Stimulated activated CD4-positive, alpha-beta T cell treated with anti-CD3 and anti-CD28 coated beads, Interleukin-12 subunit alpha, Interleukin-12 subunit beta, amount 100 ng/mL, for 4 hours (primary cell): ENCODE data around the gene TPMT.

Experiments used
- DNase-seq: peaks from one replicate; pipeline ENCODE4 v3.0.0-alpha.2; 2020

The TPMT gene

DNA sequence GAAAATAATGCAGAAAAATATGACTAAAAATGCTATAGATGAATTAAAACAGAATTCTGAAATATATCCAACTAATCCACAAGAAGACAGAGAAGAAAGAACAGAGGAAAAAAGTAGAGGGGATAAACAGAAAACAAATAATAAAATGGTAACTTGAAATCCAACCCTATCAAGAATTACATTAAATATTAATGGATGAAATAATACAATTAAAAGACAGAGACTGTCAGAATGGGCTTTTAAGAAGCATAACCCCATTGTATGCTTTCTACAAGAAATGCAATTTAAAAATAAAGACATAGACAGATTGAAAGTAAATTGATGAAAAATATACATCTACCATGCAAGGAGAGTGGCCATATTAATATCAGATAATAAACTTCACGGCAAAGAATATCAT lies 47.8 kb downstream of the TPMT start:
- DNase-seq, result no peak

DNA sequence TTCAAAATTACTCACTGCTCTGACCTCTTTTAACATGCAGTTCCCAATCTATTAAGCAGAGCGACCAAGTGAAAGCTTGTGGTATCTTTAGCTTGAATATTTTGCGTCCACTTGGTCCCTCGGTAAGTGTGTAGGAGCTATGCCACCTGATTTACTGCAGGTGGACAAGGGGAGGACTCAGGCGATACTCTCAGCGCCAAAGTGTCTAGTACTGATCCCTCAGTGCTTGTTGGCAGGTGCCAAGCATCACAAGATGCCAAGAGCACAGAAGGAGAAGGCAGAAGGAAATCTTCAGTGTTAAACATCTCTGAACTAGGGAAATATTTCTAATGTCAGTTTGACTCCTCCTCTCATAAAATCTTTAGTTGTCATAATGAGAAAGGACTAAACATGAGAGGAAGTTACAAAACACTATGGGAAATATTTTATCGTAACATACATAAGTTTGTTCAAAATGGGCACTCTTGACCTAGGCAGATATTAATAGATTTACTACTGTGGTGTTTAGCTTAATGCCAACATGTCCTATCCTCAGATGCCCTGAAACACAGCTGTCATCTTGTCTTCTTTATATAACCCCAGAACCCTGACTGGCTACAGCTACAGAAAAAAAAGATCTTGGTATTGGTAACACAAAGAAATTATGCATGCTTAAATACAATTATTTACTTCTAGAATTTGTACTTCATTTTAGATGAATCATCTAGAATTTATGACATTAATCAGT lies 51.9 kb downstream of the TPMT start:
- DNase-seq, result no peak

DNA sequence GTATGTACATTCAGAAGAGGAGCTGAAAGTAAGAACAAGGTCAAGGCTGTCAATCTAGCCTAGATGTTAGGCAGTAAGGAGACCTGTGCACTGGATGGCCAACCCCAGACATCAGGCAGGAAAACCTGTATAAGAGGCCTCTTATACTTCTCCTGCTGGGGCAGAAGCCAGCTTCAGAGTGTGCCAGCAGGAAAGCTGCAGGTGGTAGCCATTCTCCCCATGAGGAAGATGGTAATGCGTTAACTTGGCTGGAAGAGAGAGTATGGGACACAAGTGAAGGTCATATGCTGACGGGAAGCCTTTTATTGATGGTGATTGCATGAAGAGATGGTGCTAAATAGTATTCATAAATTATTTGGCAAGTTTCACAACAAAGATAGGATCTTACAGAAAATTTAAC lies 53.0 kb downstream of the TPMT start:
- no peak for DNase-seq

DNA sequence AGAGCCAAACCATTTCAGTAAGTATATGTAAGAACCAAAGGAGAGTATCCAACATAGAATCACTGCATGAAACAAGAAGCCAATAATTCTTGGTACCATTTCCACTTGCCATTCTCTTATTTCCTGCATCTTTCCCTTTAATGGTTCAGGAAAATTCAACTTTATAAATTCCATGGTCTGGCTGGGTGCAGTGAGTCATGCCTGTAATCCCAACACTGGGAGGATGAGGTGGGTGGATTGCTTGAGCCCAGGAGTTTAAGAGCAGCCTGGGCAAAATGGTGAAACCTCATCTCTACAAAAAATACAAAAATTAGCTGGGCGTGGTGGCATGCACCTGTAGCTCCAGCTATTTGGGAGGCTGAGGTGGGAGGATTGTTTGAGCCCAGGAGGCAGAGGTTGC lies 53.6 kb downstream of the TPMT start:
- DNase-seq, result no peak

DNA sequence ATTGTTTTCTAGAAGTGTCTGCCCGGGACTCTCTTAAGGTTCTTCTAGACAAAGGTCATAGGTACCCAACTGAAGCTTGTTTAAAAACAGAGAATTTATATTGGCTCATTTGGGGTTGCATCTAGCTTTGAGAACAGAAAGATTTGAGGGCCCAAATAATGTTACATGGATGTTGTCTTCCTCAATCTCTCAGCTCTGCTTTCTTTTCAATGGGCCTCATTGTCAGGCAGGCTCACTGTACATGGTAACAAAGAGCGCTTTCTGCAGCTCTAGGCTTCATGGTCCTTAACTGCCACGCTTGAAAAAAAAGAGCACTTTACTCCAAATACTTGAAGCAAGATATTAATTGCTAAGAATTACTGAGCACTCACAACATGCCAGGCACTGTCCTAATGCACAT lies 54.6 kb downstream of the TPMT start:
- no peak for DNase-seq

DNA sequence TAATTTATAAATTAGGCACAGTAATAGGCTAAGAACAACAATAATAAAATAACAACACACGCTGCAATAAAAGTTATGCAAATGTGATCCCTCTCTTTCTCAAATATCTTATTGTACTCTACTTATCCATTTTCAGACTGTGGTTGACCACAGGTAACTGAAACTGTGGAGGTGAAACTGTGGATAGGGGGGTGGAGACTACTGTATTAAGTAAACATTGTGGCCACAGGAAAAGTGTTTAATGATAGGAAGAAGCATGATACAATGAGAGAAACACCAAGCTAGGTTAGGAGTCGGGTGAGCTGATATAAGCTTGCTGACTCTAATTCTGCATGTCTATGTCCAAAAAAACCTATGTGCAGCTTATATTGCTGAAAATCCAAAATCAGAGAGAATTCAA lies 55.4 kb downstream of the TPMT start:
- no peak for DNase-seq

DNA sequence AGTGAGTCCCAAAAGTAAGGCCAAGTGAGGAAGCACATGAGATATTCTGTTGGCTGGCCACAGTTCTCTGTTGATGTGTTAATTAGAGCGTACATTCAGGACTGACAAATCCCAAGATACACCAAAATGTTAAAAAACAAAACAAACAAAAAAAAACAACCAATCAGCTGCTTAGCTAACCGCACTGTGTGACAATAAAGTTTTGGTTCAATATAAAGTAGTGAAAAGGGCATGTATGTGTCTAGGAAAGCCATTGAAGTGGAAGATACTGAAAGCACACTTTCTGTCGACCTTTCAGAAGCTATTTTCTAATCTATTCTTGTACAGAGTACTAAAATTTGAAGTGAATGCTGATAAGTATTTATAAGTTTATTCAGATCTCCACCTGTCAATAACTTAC lies 58.5 kb downstream of the TPMT start:
- DNase-seq, result no peak

DNA sequence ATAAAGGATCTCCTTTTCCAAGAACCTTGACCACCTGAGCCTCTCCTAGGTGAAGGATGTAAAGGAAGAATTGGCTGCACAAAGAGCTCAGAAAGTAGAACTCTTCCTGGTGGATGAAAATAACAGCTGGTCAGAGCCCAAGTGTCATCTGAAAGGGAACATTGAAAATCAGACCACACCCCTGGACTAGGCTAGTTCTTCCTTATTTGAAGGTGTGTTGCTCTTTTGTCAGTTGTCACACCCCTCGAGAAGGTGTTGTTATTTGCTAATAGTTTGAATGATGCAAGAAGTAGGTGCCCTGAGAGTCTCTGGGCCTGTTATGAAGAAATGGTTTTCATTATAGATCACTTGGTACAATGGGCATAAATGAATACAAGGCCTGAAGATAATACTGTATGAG lies 63.5 kb downstream of the TPMT start:
- DNase-seq, result no peak

DNA sequence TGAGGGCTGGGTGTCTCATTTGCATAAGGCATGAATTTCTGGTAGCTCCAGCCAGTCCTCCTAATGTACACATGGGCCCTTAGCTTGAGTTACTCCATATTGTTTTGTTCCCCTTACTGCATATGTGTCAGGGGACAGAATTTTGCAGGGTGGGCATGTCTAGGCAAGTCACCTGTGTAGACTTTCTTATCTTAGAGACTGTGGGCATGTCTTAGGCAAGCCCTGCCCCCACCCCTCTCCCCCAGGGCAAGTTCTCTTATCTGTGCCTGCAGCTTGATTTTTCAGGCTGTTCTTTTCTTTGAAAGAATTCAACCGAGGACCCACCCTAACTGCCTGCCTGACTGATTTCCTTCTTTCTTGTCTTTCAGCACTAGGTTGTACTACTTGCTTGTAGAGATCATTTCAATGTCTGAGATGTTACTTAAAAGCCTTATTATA lies 64.5 kb downstream of the TPMT start:
- DNase-seq, result no peak

DNA sequence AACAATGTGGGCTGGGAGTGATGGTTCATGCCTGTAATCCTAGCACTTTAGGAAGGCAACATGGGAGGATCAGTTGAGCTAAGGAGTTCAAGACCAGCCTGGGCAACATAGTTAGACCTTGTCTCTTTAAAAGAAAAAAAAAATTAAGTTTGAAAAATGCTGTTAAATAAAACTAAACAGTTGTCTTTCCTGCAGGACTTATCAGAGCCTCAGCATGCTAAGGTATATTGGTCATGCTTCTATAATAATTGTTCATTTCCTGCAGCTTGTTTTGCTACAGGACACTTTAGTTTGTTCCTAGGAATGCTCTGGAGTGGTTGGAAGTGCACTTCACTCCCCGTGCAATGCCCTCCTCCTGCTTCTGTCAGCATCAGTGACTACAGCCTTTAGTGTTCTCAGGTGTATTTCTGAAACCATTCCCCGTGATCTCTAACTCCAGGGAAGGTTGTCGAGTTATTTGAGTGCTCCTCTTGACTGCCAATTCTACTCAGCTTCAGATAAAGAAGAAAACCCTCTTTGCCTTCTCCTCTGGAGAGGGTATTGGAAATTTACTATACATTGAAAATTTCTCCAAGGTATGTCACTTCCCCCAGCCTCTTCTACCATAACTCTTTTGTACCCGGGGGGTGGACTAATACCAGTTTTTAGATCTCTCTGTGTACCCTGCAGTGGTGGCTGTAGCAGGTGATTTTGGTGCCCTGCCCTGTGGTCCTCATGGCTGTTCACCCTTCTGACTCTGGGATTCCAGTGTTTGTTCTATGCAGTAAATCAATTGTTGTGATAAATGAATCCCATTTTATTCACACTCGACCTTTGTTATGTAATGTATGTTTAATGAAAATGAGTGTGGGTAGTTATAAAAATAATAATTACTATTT lies 66.2 kb downstream of the TPMT start:
- no peak for DNase-seq

DNA sequence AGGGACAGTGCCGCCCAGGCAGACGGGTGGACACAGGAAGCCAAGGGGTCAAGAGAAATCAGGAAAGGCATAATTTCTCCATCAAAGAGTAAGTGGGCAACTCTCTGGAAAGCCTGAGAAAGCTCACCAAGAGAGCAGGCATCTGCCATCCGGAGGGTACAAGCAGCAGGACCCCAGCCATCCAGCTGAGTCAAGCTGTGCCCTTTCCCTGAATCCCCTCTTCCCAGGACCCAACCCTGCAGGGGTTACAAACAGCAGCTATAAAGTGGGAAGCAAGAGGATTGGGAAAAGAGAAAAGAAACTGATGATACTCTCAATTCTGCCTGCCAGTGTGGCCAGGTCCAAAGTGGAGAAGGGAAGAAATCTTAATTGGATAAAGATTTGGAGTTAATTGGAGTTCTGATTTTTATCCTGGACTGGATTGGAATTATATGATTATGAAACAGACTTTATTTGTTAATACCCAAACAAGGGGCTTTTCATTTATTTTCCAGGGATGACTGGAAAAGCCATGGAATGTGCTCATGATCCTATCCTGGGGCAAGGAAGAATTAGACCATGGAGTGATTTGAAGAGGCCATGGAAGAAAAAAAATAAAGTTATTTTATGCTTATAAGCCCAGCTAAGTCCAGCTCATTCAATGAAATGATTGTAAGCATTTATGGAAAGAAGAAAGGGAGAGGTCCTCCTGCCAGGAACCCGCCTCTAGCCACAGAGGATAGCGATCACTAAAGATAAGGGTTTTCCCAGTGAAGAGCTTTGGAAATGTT lies 67.3 kb downstream of the TPMT start:
- no peak for DNase-seq

DNA sequence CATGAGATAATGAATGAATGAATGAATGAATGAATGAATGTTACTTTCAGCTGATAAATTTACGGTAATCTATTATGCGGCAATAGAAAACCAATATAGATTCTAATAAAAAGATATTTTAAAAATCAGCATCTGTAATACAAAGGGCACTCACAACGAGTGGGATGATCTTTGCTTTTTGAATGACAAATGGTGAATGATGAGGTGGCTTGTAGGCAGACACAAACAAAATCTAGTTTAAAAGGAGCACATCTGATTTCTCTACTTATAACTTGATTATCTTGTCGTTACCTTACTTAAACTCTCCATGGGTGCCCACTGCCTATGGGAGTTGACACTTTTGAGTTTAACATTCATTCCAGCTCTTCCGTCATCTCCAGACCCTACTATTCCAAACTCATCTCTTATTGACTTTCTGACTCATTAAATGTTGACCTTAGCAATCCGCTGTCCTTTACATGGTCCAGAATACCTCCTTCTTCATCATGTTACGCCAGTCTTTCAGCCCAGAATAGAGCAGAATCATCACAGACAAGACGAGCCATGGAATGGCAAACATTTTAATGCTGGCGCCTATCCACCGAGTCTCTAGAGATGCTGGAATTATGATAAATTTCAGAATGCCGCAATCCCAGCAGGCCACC lies 73.7 kb downstream of the TPMT start:
- no peak for DNase-seq

DNA sequence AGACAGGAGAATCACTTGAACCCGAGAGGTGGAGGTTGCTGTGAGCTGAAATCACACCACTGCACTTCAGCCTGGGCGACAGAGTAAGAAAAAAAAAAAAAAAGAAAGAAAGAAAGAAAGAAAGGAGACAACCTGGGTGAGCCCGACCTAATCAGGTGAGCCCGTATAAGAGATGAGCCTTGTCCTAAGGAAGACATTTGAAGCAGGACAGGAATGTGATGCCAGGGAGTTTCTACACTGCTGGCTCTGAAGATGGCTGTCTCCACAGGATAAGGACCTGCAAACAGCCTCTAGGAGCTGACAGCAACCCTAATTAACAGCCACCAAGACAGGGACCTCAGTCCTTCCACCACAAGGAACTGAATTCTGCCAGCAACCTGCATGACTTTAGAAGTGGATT lies 74.3 kb downstream of the TPMT start:
- DNase-seq, result no peak

DNA sequence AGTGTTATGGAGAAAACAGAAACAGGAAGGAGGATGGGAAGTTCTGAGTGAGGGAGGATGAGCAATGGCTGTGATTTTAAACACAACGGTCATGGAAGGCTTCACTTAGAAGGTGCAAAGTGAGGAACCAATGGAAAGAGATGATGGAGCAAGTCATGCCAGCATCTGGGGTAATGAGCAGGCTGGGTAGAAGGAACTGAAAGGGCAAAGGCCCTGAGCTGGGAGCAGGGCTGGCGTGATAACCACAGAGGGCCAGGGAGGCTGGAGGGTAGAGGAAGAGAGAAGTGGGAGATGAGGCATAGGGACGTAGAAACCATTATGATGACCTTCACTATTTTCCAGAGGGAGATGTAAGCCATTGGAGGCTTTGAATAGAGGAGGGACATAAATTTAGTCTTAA lies 76.0 kb downstream of the TPMT start:
- DNase-seq, result no peak
